ENCODE data around the gene IPCEF1. TPM values are rescaled to one million over a fixed set of nuclear protein-coding genes. Genes with fewer than 3 reads are reported as not detected.
"Not testable (repeated sequence)": the region's sequence is repeated elsewhere in the genome, so short reads cannot be mapped to it uniquely, and the experiment has no call there.

The IPCEF1 gene
- polyA plus RNA-seq, 1 donor = 2.0 TPM

DNA sequence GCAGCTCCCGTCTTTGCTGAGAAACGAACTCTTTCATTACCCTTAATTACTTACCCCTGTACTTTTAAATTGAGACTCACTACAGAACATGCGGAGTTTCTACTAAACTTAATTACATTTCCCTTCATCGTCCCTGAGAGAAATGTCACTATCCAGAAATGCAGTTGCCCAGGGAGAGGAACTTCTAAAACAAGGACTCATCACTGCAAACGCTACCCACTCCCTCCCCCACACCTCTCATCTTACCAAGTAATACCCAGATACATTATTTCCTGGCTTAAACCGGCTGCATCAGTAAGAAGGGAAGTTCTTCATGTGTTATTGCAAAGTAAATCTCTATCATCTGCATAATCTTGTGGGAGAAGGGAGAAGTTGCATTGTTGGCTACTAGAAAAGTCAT is 138.3 kb downstream of the IPCEF1 start:
- DNase-seq = no peak

GRCh38 chr6:154213782-154214181 is 142.8 kb downstream of the IPCEF1 start:
- no peak for DNase-seq

- no peak for DNase-seq
These were observed 145.9 kb downstream of the IPCEF1 start for GRCh38 chr6:154210678-154211077.

- no peak for DNase-seq
These were observed 147.0 kb downstream of the IPCEF1 start for GRCh38 chr6:154209555-154209954.

DNA sequence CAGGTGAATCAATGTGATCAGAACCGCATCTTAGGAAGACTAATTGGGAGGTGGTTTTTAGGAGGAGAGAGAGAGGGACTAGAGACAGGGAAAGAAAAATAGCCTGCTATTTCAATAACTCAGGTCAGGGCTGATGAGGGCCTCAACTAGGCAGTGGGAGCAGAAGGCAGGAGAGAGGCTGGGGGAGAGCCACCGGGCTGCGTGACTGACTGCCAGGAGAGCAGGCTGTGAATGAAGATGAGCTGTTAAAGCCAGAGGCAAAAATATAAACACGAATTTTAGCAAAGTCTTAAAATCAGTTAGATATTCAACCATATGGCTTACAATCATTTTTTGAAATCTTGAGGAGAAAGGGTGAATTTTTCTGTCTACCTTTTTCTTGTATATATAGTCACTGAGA is 149.6 kb downstream of the IPCEF1 start:
- DNase-seq = no peak

DNA sequence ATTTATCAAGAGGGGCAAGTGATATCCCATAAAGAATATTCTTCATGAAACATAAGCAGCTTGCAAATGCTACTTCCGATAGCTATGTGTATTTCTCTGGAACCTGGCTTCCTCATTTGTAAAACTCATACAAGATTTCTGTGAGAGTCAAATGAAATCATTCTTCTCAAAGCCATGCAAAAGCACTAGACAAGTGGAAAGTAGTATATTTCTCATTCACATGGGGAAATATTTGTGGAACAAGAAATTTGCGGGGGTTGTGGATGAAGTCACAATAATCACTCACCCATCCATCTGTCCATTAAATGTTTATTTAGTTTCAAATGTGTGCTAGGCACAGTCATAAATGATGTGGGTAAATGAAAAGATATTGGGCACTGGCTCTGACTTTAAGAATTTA is 150.5 kb downstream of the IPCEF1 start:
- DNase-seq = no peak

- no peak for DNase-seq
These were observed 153.6 kb downstream of the IPCEF1 start for GRCh38 chr6:154202958-154203357.

- DNase-seq = no peak
These were observed 154.3 kb downstream of the IPCEF1 start for GRCh38 chr6:154202339-154202738.

GRCh38 chr6:154201688-154202087 is 154.9 kb downstream of the IPCEF1 start:
- not testable (repeated sequence) for DNase-seq

DNA sequence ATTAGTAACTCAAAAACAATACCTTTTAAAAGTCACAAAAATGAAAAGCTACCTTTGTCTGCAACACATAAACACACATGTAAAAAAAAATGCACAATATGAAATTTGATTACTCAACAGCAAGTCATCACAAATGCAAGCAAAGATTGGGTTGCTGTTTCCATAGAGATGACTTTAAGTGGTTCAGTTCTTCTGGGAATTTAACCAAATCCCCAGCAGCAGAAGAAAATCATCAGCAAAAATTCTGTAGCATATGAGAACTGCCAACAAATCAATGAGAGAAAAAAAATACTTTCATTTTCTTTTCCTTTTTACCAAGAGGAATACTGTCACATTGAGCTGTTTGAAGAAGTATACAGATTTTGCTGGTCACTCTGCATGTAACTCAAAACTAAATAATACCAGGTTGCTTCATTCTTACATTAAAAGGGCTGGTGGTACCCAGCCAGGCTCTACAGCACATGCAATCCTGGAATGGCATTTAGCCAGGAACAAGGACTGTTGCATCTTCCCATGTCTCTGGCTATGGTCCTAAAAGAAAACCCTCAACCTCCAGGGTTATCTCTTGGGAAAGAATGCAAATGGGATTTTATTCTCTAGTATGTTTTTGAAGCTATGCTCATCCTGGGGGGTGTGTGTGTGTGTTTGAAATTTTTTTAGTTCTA is 159.3 kb downstream of the IPCEF1 start:
- DNase-seq = peak; percentile 23

DNA sequence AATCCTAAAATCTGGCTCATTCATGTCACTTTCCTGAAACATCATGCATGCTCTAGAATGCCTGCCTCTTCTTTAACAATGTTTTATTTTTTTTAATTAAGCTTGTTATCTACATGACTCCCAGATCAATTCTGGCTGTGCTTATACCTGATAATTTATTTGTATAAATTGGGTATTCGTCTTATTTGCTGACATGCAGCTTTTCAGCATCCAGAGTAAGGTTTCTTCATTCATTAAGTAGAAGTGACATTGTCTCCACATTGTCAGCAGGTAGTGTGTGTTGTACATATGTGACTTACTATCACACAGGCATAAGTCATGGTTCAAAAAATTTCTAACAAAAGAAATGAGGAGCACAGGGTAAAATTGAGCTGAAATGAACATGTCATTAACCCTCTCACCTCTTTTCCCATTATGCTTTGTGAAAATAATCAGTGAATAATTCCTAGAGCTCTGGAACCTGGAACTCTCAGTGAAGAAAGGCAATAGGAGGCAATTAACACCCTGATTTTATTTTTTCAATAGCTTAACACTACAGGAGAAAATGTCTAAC is 160.2 kb downstream of the IPCEF1 start:
- DNase-seq = no peak

- no peak for DNase-seq
These were observed 168.9 kb downstream of the IPCEF1 start for GRCh38 chr6:154187714-154188113.

DNA sequence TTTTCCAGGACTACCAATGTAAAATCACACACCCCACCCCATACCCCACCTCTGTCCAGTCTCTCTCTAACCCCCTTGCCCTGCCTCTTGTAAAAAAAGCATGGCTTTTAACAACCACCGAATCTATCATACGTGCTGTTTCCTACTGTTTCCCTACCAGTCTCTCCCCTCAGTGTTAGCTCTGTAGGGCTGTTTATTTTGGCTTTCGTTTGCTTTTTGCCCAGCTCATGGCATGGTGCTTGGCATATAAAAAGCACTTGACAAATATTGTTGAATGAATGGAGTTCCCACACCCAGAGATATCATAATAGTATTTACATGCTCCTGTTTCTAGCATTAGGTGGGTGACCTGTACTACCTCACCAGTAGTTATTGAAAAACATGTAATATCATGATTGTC is 169.4 kb downstream of the IPCEF1 start:
- no peak for DNase-seq

DNA sequence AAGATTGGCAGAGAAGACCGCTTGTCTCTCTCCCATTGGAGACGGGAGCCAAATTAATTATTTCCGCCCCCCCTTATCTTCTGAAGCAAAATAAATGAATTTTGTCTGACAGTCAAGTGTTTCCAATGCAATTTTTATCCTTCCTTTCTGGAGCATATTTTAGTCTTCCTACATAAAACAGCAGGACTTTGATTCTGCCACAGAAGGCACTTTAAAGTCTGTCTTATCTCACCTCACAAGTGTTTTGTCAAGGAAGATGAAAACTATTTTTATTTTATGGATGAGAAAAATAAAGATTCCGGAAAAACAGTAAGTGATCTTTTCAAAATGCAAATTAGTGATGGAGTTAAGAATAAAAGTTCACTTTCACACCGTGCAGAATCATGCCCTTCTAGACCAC is 177.2 kb downstream of the IPCEF1 start:
- DNase-seq = no peak

GRCh38 chr6:154172393-154172792 is 184.2 kb downstream of the IPCEF1 start:
- DNase-seq = not testable (repeated sequence)

- DNase-seq = no peak
These were observed 186.5 kb downstream of the IPCEF1 start for GRCh38 chr6:154170106-154170505.

DNA sequence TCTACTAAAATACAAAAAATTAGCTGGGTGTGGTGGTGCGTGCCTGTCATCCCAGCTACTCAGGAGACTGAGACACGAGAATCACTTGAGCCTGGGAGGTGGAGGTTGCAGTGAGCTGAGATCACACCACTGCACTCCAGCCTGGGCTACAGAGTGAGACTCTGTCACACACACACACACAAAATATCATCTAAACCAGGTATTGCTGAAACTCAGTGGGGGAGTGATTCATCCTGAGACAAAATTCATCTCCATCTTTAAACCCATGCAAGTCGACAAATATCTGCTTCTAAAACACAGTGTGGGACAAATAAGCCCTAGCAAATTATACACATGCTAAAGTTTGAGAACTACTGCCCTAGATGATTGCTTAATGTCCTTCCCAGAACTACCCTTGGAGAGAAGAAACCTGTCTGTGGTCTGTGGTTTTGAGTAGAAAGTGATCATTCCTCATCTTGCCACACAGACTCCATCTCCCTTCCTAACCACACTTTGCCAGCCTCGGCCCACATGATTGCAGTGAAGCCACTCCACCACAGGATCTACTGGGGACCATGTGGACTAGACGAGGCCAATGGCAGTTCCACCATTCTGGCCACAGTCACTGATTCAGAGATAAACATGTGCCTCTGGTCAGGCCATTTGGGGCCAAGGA is 187.3 kb downstream of the IPCEF1 start:
- no peak for DNase-seq

- no peak for DNase-seq
These were observed 189.5 kb downstream of the IPCEF1 start for GRCh38 chr6:154167126-154167525.

GRCh38 chr6:154166140-154166539 is 190.5 kb downstream of the IPCEF1 start:
- DNase-seq = no peak

DNA sequence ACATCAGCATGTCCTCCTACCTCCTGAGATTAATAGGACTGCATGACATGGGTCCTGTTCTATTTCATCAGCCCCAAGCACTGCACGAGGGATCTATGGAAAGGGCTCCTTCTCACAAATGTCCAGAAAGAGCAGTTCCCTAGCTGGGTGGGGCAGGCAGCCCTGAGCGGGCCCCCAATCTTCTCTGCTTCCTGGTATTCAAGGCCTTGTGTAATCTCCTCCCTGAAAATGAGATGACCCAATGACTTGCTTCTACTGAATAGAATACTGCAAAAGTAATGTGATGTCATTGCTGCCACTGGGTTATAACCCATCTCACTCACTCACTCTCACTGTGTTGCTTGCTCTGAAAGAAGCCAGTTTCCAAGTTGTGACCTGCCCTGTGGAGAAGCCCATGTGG is 191.1 kb downstream of the IPCEF1 start:
- DNase-seq = no peak

DNA sequence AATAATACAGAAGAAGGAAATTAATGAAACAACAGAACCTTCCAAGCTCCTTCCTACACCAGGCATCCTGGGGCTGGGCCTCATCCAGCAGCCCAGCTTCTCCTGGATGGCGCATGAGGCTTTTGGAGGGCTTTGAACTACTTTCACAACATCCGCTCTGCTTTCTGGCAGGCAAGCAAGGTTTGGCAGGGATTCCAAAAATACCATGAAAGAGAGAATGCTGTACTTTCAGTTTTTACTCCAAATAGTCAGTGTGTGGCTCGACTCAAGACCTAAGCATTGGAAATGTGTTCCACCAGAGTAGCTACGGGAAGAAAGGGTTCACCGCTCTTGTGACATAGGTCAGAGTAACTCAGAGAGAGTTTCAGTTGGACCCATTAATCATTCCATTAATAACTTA is 192.2 kb downstream of the IPCEF1 start:
- peak; percentile 82 for DNase-seq

- no peak for DNase-seq
These were observed 194.9 kb downstream of the IPCEF1 start for GRCh38 chr6:154161689-154162088.

DNA sequence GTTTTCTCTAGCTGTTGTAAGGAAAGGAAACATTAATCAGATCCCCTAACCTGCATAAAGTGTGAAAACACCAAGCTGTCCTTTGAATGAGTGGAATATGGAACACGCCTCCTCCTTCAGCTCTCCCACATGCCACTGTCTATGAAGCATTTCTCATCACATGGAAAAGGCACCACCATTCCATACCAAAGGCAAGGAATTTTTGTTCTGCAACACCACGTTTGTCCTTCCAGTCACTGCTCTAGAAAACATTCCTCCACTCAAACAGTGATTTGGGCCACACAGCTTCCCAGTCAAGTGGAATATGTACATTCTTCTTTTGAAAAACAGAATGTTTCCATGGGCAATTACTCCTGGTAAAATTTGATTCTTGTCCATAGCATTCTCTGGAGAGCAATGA is 197.5 kb downstream of the IPCEF1 start:
- no peak for DNase-seq

- no peak for DNase-seq
These were observed 198.9 kb downstream of the IPCEF1 start for GRCh38 chr6:154157706-154158105.

All from hindlimb muscle (tissue), 1 donor.